Measurements from ENCODE around the gene MISP. TPM values are rescaled to one million over a fixed set of nuclear protein-coding genes. Genes with fewer than 3 reads are reported as not detected.
A peak's percentile ranks its signal among the peaks of the same experiment; 100 is the strongest.

Gene MISP
- total and polyA plus RNA-seq, 9 of the 15 experiments (the other 6 are each of a cell fraction or from before 2014, with no cell fraction given) = 0.04 to 0.29 (median 0.05) TPM; not detected in 5

DNA sequence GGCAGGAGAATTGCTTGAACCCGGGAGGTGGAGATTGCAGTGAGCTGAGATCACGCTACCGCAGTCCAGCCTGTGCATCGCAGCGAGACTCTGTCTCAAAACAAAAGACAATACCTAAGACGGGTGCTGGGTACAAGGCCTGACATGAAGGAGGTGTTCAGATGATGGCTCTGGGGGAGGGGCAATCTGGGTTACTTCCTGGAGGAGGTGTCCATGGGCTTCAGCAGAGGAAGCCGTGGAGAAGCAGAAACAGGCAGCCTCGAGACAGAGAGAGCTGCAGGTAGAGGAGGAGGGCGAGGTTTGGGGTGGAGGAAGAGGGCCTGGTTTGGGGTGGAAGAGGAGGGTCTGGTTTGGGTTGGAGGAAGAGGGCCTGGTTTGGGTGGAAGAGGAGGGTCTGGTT is 3.6 kb downstream of the MISP start:
- Histone ChIP-seq H3K9me1 (ENCODE audit: control insufficient read depth, insufficient read depth, low read length) (no peaks in the 10 kb centered on the region), H3K27me3 (ENCODE audit: control insufficient read depth in 2 of 2, insufficient read depth in 2 of 2, low read length in 2 of 2) (no peaks in the 10 kb centered on the region), H3K36me3 (ENCODE audit: control insufficient read depth, insufficient read depth, low read length) (no peaks in the 10 kb centered on the region), H2AFZ (ENCODE audit: low read depth, low read length) (no peak overlapping the region), H3K4me3 (no peak overlapping the region), H3K79me2 (ENCODE audit: control insufficient read depth, insufficient read depth, low read length) (no peaks in the 10 kb centered on the region), H3K9me3 (replicated peaks; ENCODE audit: control insufficient read depth, insufficient read depth, low read depth, low read length) (peaks cover 8% of the 10 kb centered on the region; the same call in 1 of the 2 replicates), H3K9ac (ENCODE audit: insufficient read depth in 1 of 2, low read depth in 2 of 2, low read length in 2 of 2) (no peak overlapping the region), H3K4me1 (replicated peaks in 1 of 2; ENCODE audit: control insufficient read depth in 2 of 2, insufficient read depth in 2 of 2, low read length in 2 of 2) (peaks cover 11 to 43% of the 10 kb centered on the region in 2 experiments; a peak in 4 of 5 replicates), H3K4me2 (ENCODE audit: insufficient read depth, low read length) (no peak overlapping the region), H4K20me1 (replicated peaks; ENCODE audit: control insufficient read depth, insufficient read depth, low read length) (no peaks in the 10 kb centered on the region), H3K27ac (ENCODE audit: extremely low read depth, low read depth, low read length) (no peak overlapping the region)
- intact Hi-C loops (cut with micrococcal nuclease) (no loop called here), in situ Hi-C loops (cut with MboI) (loop anchor here (25.0 kb wide), 1 partner anchor 483 kb away; the partner anchor contains the start of genes ATP5F1D, CBARP and MIDN)
- TF ChIP-seq BCOR (IDR thresholded peaks at IDR 0.05) (peak; percentile 83), RBM25 (IDR thresholded peaks at IDR 0.05; ENCODE audit: low read depth, low read length, severe bottlenecking) (peak; percentile 27), ZFP36 (IDR thresholded peaks at IDR 0.05; ENCODE audit: low read depth, low read length, partially characterized antibody) (peak; percentile 94), ZNF436 (CRISPR knock-in tag; IDR thresholded peaks at IDR 0.05) (peak; percentile 62; the same call in 1 of the 2 replicates), CBX8 (IDR thresholded peaks at IDR 0.05; ENCODE audit: borderline replicate concordance, extremely low read depth, low read depth, low read length, poor library complexity, severe bottlenecking) (no peak), SMARCA5 (IDR thresholded peaks at IDR 0.05) (peak; percentile 48; the same call in 1 of the 2 replicates), MCM5 (IDR thresholded peaks at IDR 0.05; ENCODE audit: low read depth) (no peak), KLF16 (IDR thresholded peaks at IDR 0.05) (no peak), KDM1A (IDR thresholded peaks at IDR 0.05) (peak in 1 of 2 experiments; percentile 54; a peak in 1 of 4 replicates), CTBP1 (IDR thresholded peaks at IDR 0.05; ENCODE audit: borderline replicate concordance) (no peak)
- TF ChIP-seq, protein P1, sequence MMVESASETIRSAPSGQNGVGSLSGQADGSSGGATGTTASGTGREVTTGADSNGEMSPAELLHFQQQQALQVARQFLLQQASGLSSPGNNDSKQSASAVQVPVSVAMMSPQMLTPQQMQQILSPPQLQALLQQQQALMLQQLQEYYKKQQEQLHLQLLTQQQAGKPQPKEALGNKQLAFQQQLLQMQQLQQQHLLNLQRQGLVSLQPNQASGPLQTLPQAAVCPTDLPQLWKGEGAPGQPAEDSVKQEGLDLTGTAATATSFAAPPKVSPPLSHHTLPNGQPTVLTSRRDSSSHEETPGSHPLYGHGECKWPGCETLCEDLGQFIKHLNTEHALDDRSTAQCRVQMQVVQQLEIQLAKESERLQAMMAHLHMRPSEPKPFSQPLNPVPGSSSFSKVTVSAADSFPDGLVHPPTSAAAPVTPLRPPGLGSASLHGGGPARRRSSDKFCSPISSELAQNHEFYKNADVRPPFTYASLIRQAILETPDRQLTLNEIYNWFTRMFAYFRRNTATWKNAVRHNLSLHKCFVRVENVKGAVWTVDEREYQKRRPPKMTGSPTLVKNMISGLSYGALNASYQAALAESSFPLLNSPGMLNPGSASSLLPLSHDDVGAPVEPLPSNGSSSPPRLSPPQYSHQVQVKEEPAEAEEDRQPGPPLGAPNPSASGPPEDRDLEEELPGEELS (CRISPR knock-in tag; IDR thresholded peaks at IDR 0.05; ENCODE audit: borderline replicate concordance) = no peak
- TF ChIP-seq, protein P2, sequence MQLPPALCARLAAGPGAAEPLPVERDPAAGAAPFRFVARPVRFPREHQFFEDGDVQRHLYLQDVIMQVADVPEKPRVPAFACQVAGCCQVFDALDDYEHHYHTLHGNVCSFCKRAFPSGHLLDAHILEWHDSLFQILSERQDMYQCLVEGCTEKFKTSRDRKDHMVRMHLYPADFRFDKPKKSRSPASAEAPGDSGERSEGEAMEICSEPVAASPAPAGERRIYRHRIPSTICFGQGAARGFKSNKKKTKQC (CRISPR knock-in tag; IDR thresholded peaks at IDR 0.05) = no peak
- TF ChIP-seq, protein P3, sequence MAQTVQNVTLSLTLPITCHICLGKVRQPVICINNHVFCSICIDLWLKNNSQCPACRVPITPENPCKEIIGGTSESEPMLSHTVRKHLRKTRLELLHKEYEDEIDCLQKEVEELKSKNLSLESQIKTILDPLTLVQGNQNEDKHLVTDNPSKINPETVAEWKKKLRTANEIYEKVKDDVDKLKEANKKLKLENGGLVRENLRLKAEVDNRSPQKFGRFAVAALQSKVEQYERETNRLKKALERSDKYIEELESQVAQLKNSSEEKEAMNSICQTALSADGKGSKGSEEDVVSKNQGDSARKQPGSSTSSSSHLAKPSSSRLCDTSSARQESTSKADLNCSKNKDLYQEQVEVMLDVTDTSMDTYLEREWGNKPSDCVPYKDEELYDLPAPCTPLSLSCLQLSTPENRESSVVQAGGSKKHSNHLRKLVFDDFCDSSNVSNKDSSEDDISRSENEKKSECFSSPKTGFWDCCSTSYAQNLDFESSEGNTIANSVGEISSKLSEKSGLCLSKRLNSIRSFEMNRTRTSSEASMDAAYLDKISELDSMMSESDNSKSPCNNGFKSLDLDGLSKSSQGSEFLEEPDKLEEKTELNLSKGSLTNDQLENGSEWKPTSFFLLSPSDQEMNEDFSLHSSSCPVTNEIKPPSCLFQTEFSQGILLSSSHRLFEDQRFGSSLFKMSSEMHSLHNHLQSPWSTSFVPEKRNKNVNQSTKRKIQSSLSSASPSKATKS (CRISPR knock-in tag; IDR thresholded peaks at IDR 0.05) = no peak
- TF ChIP-seq, protein P4, sequence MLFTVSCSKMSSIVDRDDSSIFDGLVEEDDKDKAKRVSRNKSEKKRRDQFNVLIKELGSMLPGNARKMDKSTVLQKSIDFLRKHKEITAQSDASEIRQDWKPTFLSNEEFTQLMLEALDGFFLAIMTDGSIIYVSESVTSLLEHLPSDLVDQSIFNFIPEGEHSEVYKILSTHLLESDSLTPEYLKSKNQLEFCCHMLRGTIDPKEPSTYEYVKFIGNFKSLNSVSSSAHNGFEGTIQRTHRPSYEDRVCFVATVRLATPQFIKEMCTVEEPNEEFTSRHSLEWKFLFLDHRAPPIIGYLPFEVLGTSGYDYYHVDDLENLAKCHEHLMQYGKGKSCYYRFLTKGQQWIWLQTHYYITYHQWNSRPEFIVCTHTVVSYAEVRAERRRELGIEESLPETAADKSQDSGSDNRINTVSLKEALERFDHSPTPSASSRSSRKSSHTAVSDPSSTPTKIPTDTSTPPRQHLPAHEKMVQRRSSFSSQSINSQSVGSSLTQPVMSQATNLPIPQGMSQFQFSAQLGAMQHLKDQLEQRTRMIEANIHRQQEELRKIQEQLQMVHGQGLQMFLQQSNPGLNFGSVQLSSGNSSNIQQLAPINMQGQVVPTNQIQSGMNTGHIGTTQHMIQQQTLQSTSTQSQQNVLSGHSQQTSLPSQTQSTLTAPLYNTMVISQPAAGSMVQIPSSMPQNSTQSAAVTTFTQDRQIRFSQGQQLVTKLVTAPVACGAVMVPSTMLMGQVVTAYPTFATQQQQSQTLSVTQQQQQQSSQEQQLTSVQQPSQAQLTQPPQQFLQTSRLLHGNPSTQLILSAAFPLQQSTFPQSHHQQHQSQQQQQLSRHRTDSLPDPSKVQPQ (CRISPR knock-in tag; IDR thresholded peaks at IDR 0.05; ENCODE audit: borderline replicate concordance) = no peak
- WGBS (ENCODE audit: insufficient coverage, low coverage, missing lambda C conversion rate) = 58% methylated on average over 8 of the region's 9 CpGs
- POLR2A ChIA-PET = interaction anchor here (1.6 kb wide), 1 partner anchor 13 kb away, joined by 5 read pairs; no protein-coding TSS in a partner anchor
- no peak for DNase-seq (ENCODE audit: extremely low read depth in 1 of 4, low spot score in 3 of 4)
- ATAC-seq = no peak
- CTCF ChIA-PET (ENCODE audit: low intra/inter-chr PET ratio) = no interaction called here
- BruUV-seq (replicated peaks) = no TSS peak
- no peak for FAIRE-seq
